NCI-H1092 treated with DMSO at 0.1 percent for 48 hours (cell line): ENCODE data around the gene FOXP2.
"Not testable (repeated sequence)": the region's sequence is repeated elsewhere in the genome, so short reads cannot be mapped to it uniquely, and the experiment has no call there.

ENCODE experiments used
- DNase-seq: peaks from one replicate; lab custom pipeline; 2025; lab: John Stamatoyannopoulos, UW

The FOXP2 gene

DNA sequence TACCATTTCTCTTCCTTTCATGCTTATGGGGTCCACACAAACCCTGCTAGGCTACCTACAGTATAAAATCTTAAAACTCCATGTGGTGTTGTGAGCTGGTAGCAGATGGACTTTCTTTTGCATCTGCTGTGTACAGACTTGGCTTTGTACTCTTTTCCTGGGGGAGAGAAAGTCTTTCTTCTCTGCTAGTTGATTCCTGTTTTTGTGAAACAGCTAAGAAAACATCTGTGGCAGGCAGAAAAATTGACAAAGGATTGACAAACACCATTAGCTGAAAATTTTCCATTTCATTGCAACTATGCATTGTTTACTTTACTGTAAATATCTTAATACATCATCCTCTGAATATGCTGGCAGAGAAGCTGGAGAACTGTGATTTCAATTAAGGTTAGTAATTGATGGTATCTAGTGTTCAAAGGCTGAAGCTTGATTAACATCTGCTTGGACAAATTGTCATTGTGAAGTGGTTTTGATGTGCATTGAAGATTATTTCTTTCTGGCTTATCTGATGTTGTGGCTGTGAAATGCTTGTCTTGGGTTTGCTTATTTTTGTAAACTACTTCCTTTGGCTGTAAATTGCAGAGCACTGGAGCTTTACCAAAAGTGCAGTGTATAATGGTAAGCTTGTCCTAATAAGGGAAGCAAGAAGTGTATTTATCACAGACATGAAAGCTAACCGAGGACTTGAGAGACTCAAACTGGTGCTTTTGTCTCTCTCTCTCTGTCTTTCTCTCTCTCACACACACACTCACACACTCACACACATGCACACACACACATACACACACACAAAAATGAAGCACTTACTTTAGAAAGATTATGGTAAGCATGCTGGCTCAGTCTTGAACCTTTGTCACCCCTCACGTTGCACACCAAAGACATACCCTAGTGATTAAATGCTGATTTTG, at the start of gene FOXP2:
TSS of gene FOXP2 (plus strand) at position 660 of the 908 bp plus-strand sequence. CDS start 11,697 bp downstream, outside the sequence.
- DNase-seq: peak; percentile 74

DNA sequence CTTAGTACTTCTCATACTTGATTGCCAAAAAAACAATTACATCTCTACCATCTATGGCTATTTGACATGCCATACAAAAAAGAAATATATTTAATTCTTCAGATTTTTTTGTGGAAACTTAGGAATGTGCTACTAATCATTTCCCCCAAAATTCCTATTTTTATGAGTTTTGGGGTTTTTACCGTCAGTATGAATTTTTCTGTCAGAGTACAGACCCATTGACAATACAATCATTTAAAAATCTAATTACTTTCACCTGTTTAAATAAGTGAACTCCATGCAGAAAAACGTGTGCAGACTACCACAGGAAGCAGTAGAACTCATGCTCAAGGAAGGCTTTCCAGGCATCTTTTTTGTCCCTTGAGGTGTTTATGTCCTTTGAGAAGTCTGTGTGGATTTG, 48.8 kb upstream of the FOXP2 start:
- DNase-seq: no peak

DNA sequence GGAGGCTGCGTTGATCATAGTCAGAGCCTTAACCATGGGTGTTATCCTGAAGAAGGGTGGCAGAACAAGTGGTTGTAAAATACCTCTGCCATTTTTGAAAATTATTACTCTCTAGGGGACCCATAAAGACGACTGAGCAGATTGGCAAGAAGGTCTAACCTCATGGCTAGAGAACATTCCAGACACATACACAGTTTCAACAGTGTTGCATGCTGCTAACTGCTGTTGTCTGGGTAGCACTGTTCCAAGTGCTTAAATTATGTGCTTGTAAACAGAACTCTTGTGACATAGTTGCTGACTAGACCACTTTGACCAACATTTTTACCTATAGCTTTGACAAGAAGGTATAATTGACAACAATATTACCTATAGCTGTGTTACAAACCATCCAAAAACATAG, 46.1 kb upstream of the FOXP2 start:
- DNase-seq: no peak

DNA sequence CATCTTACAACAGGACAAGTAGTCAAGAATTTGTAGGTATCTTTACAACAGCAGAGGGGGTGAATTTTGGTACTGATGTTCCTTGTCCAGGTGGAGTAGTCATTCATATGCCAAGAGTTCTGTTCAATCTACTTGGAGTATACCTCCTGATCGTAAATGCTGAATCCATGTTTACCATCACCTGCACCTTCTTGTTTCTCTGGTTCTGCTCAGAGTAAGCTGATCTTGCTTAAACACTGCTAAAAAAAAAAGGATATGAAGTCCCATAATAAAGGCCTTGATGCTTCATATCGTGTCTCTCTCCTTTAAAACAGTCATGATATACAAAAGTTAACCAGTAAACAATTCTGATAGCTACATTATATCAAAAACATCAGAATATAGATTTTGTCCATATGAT, 45.3 kb upstream of the FOXP2 start:
- DNase-seq: no peak

DNA sequence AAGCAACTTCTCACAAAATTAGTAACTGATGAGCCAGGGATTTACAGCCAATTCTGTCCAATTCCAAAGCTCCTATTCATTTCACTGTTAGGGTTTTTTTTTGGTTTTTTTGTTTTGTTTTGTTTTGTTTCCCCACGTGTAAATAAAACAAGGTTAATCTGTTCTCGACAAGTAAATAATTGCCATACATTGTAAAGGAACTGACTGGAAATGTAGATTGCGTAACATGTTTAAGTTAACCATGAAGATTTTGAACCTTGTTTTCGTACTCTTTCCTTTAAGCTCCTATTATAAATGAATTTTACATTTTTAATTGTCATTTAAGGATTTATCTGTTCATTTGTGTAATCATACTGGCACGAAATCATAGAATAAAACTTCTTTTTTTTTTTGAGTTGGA, 42.0 kb upstream of the FOXP2 start:
- no peak for DNase-seq

DNA sequence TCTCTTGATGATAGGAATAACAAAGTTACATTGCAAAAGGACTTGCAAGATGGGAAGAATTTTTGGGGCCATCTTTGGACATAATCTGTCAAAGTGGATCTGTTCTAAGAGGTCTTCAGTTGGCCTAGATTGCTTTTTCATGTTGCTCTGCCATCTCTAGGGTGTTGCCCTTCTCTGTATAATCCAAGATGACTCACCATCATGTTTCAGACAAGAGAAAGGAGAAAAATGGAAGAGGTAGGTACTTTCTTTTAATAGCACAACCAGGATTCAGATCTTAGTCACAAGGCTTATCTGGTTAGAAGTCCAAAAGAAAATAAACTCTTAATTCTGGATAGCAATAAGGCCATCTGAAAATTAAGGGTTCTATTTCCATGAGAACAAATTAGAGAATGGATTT, 38.7 kb upstream of the FOXP2 start:
- DNase-seq: no peak

DNA sequence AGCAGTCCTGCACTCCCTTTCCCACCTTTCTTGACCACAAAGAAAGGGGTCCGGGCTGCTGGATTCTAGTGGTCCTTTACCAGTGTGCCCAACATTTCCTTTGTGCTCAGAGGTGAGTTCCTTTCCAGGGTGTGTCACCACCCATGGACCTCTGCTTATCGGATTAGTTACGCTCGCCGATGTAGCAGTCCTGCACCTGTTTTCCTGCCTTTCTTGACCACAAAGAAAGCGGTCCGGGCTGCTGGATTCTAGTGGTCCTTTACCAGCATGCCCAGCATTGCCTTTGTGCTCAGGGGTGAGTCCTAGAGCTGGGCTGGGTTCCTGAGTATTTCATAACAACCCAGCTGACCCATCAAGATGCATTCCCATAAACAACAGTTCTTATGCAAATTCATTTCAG, 30.7 kb upstream of the FOXP2 start:
- not testable (repeated sequence) for DNase-seq

DNA sequence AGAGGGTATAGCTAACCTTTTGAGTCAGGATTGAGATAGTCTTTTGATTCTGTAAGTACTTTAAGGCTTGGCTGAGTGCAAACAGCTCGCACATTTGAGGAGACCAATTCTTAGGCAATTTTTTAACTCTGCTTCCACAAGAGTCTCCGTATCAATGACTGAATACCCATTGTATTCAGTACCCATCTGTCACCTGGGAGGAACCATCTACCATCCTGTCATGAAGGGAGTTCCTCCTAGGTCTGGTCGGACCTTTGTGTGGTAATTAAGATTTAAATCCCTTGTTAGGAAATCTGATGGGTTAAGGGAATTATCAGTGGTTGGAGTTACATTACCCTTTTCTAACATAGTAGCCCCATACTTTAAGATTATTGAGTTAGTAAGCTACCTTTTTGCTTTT, 30.3 kb upstream of the FOXP2 start:
- DNase-seq: not testable (repeated sequence)

DNA sequence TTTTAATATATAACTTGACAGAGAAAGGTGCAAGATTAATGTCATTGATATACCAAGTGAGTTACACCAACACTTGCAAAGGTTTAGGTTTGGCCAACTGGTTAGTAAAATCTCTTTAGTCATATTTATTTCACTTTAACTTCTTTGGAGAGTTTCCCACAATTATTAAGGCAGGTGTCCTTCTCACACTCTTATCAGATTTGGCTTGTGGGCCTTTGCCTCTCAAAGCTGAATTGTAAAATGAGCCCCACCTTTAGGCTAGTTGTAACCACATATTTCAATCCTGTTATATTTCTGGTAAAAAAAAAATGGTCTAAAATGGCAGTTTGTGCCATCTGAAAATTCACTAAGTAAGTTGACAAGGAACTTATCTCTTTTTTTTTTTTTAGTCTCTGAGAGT, 26.6 kb upstream of the FOXP2 start:
- no peak for DNase-seq

DNA sequence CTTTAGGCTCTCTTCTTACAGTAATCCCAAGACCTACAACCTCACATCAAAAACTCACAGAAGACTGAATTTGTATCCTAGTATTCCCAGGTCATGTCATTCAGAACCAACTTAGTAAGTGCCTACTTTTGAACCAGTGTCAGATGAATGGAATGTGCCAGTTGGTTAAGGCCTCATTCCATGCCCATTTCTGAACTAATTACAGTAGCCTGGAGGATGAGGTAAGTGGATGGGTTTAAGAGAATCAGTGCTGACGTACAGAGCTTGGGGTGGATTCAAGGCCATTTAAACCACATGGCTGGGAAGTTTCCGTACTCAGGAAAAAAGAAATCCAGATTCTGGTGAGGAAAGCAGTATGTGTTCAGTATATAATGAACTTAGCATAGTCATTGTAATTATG, 21.9 kb upstream of the FOXP2 start:
- DNase-seq: no peak

DNA sequence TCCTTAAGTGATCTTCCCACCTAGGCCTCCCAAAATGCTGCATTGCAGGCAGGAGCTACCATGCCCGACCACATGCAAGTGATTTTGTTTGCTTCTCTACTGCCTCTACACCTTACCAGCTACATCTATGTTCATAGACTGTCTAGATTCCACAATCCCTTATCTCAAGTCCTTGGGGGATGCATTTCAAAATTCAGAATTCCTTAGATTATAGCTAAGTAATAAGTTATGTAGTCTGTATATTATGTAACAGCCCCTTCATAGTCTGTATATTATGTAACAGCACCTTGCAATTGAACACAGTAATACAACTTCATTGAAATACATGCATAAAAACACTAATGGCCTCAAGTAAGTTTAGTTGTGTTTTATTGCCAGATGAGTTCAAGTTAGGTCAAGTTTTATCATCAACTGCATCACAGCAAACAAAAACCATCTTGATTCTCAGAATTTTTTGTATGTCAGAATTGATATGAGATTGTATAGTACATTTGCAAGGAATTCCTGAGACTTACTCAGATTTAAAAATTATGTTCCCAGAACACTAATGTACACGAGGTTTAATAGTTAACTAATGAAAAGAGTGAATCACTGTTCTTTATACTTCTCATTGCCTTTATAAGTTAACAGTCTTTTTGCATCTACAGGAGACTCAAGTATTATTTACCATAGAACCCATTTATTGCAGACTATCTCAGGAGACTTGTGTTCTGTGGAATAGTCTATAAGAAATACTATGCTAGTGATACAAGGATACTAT, 11.6 kb upstream of the FOXP2 start:
- DNase-seq: no peak

DNA sequence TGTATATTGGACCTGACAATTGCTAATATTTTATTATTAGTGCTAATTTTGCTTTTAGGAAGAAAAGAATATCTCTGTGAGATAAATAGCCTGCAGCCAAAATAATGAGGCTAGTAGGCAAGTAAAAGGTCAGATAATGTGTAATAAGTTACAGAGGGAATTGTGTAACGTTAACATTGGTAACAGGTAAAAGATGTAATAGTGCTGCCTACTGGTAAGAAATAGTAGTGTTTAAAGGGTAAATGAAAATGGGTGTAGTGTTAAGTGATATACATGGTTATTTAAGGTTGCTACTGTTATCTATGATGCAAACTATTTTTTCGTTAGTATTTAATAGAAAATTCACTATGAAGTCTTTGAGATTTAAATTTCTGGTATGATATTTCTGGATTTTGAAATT, 9.2 kb upstream of the FOXP2 start:
- DNase-seq: peak; percentile 64

DNA sequence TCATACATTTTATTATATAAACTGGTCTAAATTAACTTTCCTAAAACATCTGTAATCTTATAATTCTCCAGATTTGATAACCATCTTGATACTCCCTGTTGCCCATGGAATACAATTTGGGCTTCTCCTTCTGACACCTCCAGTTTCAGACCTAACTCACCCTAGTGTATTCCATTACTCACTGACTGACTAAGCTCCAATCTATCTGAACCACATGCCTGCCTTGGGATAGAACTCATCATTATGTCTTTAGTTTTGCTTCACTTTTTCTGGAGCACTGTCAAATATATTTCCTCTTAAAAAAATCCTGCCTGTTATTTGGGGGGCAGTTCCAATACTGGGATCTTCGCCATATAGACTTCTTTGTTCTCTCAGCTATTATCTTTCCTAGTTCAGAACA, 4.9 kb upstream of the FOXP2 start:
- no peak for DNase-seq

DNA sequence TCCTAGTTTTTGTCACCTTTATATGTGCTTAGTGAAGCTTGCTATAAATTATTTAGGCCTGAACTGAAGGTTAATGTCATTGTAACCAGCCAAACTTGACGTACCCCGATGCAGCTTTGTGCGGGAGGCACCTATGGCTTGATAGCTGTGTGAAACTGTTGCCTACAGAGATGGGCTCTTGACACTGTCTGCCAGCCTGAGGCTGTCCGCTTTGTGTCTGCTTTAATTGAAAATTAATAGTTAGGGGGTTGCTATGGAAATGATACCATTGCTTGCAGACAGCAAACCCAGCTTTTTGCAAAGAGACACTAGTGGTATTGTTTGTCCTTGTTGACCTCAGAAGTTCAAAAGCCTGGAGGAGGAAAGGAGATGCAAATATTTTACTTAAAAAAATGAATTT, 2.1 kb upstream of the FOXP2 start:
- peak; percentile 59 for DNase-seq

DNA sequence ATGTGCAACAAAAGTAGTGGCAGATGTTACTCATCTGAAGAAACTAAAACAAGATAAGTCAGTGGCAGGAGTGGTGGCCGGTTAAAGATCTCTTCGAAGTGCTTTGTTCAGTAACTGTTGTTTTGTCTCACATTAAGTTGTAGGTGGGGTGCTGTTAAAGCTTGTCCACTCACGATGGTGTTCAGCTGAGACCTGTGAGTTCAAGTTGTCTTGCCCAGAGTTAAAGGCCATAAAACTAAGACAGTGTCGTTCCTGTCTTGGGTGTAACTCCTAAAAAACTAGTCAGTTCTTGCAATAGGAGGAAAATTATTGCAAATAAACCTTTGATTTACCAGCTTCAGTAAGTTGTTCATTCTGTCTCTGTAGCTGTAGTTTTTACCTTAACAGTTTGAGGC, 857 bp upstream of the FOXP2 start:
- DNase-seq: peak; percentile 35

DNA sequence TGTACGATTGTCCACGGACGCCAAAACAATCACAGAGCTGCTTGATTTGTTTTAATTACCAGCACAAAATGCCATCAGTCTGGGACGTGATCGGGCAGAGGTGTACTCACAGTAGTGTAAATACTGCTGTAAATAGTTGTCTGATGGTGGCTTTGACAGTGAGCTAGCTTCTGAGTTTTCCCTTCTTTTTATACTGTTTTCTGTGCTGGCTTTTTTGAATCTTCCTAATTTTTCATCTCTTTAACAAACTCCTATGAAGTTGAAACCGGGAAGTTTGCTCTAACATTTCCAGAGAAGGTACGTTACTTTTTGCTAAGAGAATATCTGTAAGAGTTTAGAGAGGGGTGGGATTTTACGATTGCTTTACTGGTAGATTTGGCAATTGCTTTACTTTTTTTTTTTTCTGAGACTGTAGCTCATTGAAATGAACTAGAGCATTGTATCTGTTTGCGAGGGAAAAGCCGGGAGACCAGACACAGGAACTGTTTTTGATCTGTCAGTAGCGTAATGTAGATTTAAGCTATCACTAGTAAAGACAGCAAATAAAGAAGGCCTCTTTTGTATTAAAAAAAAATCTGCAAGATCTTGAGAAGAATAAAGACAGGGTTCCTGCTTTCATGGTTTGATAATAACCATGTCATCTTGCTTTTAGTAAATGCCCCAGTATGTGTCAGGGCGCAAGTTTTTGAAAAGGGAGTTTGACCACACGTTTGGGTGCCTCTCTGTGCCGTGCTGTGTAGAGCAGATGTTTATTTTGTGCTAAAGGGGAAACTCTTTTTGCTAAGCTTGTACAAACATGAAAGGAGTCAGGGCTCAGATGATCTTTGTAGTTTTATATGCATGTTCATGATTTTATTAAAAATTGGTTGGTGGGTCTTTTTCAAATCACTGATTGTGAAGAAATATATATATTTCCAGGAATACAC, 712 bp downstream of the FOXP2 start:
- peak; percentile 70 for DNase-seq

DNA sequence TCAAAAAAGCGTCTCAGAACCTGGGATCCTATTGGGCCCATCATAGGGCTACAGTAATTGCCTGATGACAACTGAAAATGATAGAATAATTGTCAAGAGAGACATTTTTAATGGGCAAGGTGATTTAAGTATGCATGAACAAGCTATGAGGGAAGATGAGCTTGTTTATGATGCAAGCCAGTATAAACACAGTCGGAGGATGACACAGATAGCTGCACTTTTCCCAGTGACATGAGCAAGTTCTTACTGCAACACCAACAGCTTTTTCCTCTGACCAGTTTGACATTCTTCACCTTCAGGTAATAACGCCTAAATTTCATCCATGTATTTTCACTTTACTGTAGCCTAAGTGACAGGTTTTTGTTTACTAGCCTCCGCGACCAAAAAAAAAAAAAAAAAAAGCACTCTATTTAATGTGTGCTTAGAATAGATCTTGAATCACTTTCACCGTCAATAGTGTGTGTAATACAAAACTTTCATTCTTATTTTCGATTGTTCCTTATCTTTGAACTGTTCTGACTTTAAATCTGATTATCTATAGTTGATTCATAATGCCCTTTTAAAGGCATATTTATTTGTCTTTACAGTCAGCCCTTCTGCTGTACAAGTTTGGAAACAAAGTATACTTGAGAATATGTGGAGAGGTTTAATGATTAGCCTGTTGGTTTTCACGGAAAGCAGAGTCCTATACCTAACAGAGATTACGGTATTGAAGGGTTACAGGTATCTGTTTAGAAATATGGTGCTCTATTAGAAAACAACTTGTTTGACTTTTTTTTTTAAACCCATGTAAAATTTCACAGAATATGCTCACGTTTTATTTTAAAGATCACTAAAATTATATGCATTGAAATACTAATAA, 1.7 kb downstream of the FOXP2 start:
- DNase-seq: peak; percentile 45

DNA sequence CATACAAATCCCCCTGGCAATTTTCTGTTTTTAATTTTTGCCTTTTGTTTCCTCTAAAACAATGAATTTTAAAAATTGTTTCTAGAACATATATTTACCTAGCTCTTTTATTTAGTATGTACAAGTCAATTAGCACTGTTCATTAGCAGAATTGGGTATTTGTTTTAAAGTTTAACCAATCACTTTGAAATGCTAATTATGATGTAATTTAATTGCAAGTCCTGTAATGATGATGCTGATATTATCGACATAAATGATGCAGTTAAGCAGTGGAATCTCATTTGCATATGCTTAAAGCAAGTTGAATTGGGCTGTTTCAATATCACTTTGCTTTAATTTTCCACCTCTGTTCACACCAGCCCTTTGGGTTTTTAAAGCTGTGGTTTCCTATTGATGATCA, 2.7 kb downstream of the FOXP2 start:
- DNase-seq: no peak

DNA sequence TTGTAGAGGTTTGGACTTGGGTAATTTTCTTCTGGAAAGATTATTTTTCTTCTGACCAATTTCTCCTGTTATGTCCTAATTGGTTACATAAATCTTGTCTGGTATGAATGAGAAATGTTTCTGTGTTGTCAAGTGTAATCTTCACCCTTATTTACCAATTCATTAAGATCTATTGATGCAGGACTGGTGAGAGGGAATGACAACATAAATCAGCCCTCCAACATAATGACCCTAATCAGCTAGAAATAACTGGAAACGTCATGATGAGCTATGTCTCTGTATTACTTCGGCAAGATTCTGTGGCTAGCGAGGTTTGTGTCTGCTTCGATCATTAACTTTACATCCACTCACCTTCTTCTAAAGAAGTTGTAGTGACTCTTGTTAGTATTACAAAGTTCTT, 3.5 kb downstream of the FOXP2 start:
- peak; percentile 15 for DNase-seq

DNA sequence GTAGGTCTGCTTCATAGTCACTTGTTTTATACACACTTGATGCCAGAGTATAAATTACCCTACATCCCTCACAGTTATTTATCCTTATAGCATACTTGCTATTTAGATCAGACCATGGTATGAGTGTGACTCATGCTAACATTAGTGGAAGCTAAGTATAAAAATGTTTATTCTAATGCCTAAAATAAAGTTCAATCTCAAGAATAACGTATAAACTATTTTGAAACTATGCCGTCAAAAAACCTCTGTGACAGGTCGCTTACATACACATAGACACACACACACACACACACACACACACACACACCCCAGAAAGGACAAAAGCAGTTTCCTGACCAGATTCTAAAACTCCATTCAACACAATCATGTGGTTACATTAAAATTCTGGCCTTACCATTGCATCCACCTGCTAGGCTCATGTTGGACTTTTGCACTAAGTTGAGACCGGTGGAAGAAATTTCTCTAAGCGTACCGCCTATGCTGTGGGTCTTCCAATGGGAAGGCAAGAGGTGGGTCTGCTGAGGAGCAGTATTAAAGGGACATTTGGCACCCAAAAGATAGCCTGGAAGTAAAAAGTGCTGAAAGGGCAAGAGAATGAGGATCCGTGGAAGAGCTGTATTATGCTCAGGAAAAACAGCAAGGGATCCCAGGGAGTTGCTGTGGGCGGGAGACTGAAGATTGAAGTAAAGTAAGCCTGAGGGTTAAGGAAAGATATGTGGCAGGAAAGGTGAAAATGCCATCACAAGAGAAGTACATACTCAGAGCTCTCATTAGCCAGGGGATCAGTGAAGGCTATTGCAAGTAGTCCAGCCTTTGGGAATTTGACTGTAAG, 5.0 kb downstream of the FOXP2 start:
- no peak for DNase-seq
